HG02970 (cell line): ENCODE results near the gene CFAP97D1.

ENCODE experiments used
- ATAC-seq: cut with Tn5 transposase; IDR thresholded peaks from one replicate; pipeline ENCODE4 v1.9.1; 2021; ENCODE audit warnings: mild to moderate bottlenecking, moderate library complexity, moderate number of reproducible peaks; ENCODE audit not compliant: unreplicated experiment, low FRiP score

Gene CFAP97D1

GRCh38 chr17:43780135-43780534, at the start of gene CFAP97D1:
TSS of gene CFAP97D1 (plus strand) at chr17:43780435. CDS start at chr17:43780463, 28 bp downstream.
- ATAC-seq, result no peak

GRCh38 chr17:43732958-43733357, 47.3 kb upstream of the CFAP97D1 start:
- ATAC-seq, result no peak

GRCh38 chr17:43733956-43734355, 46.3 kb upstream of the CFAP97D1 start:
- no peak for ATAC-seq

GRCh38 chr17:43734376-43734775, 45.9 kb upstream of the CFAP97D1 start:
- ATAC-seq, result no peak

GRCh38 chr17:43736389-43736788, 43.8 kb upstream of the CFAP97D1 start:
- no peak for ATAC-seq

GRCh38 chr17:43737722-43738121, 42.5 kb upstream of the CFAP97D1 start:
- ATAC-seq, result no peak

GRCh38 chr17:43740541-43740940, 39.7 kb upstream of the CFAP97D1 start:
- ATAC-seq, result no peak

GRCh38 chr17:43741636-43742035, 38.6 kb upstream of the CFAP97D1 start:
- ATAC-seq, result no peak

GRCh38 chr17:43745541-43745940, 34.7 kb upstream of the CFAP97D1 start:
- ATAC-seq, result no peak

- no peak for ATAC-seq
Measured at GRCh38 chr17:43750153-43750552, 30.1 kb upstream of the CFAP97D1 start.

GRCh38 chr17:43753493-43754129, 26.6 kb upstream of the CFAP97D1 start:
- ATAC-seq, result no peak

- no peak for ATAC-seq
Measured at GRCh38 chr17:43754947-43755346, 25.3 kb upstream of the CFAP97D1 start.

- ATAC-seq, result no peak
Measured at GRCh38 chr17:43755389-43755875, 24.8 kb upstream of the CFAP97D1 start.

- ATAC-seq, result no peak
Measured at GRCh38 chr17:43756201-43756600, 24.0 kb upstream of the CFAP97D1 start.

- ATAC-seq, result no peak
Measured at GRCh38 chr17:43757171-43757660, 23.0 kb upstream of the CFAP97D1 start.

- no peak for ATAC-seq
Measured at GRCh38 chr17:43758086-43758485, 22.1 kb upstream of the CFAP97D1 start.

- ATAC-seq, result no peak
Measured at GRCh38 chr17:43758497-43759174, 21.6 kb upstream of the CFAP97D1 start, which contains the start of gene SOST. TSS of gene SOST (minus strand) at chr17:43758791. CDS start at chr17:43758741, 50 bp downstream.

GRCh38 chr17:43759836-43760235, 20.4 kb upstream of the CFAP97D1 start:
- ATAC-seq, result no peak

- no peak for ATAC-seq
Measured at GRCh38 chr17:43760254-43760852, 19.9 kb upstream of the CFAP97D1 start.

GRCh38 chr17:43766413-43767052, 13.7 kb upstream of the CFAP97D1 start:
- ATAC-seq, result no peak
